RPMI7951 (cell line): ENCODE results near the gene CSRP1. TPM values are rescaled to one million over a fixed set of nuclear protein-coding genes. Genes with fewer than 3 reads are reported as not detected.
"Not testable (repeated sequence)": the region's sequence is repeated elsewhere in the genome, so short reads cannot be mapped to it uniquely, and the experiment has no call there.

Experiments used
- DNase-seq: peaks from one replicate; pipeline ENCODE4 v3.0.0-alpha.2; 2012; ENCODE audit warnings: low read depth
- total RNA-seq: library from RNA; depleted of rRNA; stranded (reverse); fragments of >200 nt; shearing (Covaris generic); gene quantifications from 2 replicates; pipeline ENCODE4 v1.2.3, GENCODE V29; 2014

Gene CSRP1
- total RNA-seq, 1 experiment from 2014 or later = 292 TPM

DNA sequence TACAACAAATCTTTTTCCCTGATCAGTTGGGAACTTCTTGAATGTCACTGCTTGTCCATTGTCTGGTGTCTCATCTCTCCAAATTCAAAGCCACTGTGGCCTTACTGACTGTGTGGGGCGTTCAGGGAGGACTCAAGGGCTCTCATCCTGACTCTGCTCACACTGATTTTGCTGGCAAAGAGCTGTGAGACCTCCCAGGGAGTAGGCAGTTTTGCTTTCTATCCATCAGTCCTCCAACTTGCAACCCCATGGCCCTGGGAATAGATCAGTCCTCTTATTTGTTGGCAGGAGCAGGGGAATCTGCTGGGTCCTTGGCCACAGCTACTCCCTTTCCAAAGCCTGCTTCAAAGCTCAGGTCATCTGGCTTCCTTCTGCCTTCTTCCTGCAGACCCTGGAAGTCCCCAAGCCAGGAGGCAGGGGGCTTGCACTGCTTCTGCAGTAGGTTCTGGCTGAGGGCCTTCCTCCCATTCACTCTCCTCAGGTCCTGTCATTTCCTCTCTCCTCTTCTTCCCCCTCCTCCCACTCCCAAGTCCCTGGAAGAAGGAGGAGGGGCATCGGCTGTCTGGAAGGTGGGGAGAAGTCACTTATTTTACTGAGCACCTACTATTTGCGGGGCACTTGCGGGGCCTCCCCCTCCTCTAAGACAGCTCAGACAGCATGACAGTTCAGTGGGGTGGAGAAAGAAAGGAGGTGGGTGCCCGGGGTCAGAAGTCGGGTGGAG is 31.1 kb upstream of the CSRP1 start:
- peak; percentile 46 for DNase-seq

DNA sequence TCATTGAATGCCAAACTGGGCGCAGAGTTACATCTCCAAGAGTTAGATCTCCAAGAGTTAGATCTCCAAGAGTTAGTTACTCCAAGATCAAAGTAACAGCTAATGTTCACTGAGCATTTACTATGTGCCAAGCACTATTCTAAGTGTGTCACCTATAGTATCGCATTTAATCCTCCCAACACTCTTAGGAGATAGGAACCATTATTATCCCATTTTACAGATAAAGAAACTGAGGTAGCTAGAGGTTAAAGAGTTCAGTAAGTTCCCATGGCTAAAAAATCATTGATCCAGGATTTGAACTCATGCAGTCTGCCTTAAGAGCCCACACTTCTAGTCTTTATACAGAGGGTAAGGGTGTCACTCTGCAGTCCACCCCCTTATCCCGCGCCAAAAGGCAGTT is 30.5 kb upstream of the CSRP1 start:
- no peak for DNase-seq

DNA sequence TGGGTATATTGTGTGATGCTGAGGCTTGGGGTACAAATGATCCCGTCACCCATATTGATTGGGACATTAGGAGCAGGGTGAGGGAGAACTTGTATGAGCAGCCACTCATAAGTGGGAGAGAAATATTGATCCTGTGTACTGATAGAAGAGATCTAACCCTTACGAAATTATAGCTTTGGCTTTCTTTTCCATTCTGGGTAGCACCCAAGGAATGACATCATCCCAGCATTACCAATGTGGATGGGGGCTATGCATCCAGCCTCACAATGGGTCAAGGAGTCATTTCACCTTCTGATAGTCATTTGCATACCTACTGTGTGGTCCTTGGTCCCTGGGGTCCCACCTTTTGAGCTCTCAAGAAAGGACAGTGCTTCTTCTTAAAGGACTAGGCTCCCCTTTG is 30.1 kb upstream of the CSRP1 start:
- no peak for DNase-seq

DNA sequence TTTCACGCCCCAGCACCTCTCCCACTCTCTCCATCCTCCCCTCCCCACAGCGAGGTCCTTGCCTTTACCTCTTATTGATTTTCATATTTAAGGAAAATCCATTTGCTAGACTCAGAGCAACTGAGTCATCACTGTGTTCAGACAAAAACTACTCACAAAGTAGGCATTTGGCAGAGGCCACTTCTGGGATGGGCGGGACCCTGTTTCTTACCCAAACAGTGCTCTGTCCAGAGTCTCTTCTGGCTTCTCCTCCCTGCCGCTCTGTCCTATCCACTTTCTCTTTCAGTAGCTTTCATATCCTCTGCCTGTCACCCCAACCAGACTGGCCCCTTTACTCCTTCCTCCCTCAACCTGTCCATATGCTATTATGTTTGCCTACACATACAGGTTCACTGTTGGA is 29.6 kb upstream of the CSRP1 start:
- DNase-seq = peak; percentile 86

DNA sequence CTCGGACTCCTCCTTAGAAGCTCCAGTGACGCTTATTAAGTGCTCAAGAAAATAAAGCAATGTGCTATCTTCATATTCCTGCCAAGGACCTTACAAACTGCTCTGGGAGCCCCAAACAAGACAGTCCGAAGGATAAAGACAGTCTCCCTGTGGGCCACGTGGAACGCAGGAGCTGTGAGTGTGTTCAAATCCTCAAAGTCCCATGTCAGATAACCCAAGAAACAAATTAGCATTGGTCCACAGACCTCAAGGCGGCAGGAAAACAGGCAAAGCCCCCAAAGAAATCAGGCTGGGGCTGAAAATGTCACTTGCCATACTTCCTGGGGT is 29.0 kb upstream of the CSRP1 start:
- no peak for DNase-seq

DNA sequence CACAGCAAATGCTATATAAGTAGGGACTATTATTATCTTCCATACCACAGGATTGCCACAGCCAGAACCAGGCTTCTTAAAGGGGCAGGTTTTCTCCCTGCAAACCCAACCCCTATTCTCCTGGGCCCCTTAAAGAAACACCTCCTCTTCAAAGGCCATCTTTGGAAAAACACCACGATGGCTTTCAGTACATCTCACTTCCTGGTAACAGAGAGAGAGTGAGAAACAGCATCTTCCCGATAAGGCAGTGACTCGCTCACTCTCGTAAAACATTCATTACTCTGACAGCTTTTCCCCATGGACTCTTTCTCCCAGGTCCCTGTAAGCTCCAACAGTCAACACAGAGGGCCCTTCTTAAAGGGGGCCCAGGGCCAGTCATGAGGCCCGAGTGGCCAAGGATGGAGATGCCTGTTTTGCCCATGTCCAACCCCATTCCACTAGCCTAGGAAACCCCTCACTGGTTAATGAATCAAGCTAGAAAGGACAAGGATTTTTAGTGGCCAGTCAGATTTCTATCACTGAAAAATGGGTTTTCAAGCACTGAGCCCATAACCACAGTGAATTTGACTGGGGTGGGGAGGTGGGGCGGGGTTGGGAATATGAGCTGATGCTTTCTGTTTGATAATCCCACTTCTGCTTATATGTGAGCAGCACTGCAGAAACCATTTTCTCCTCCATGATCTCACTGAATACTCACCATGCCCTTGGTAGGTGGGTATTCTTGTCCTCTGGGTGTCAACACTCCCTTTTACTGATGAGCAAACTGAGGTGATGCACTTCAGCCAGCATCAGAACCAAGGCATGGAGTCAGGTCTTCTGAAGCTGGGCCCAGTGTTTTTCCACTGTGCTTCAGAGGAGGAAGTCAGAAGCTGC is 28.4 kb upstream of the CSRP1 start:
- peak; percentile 71 for DNase-seq

DNA sequence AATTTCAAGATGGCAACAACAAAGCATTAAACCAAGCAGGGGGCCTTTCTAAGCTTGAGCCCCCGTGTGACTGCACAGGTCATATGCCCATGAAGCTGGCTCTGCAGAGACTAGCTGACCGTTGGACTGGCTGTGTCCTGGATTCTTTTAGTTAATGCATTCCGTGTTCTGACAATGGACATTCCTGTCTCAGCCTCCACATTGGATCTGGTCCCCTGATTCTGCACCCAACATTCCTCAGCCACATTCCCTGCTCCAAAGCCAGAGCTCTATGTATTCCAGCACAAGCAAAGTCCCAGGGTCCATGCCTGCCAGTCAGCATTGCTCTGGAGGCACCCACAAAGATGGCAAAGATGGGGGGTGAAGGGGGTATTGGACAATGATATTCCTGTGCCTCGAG is 26.9 kb upstream of the CSRP1 start:
- DNase-seq = no peak

DNA sequence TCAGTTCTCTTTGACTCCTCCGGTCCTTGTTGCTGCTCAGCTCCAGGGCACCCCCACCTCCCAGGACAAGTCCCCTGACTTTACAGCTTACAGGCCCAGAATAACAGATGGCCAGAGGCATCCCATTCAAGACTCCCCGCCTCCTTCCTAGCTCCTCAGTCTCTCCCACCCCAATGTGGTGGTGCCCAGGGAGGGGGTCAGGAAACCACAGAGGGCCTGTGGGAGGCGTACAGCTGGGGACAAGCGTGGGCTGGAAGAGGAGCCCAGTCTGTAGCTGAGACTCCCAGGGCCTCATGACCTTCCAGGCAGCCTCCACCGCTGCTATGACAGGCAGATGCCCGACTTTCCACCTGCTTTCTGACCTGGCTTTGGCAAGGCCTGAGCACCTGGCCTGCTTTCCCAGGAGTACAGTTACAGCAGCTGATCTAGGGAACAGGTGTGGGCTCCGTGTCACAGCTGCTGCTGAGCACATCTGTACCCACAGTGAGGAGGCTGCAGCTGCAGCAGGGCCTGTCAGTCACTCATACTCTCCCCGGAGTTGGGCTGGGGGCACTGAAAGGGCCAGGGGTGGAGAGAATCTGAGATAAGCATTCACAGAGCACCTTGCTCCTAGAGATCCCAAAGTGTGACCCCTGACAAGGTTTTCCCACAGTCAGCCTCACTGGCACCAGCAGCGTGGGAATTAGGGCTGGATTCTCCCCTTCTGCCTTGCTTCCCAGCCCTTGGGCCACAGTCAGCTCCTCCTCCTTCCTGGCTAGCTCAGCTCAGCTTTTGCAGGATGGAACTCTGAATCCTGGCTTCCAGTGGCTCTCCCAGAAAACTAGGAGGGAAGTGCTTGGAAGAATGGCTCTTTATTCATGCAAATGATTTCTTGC is 24.9 kb upstream of the CSRP1 start:
- DNase-seq = peak; percentile 57

DNA sequence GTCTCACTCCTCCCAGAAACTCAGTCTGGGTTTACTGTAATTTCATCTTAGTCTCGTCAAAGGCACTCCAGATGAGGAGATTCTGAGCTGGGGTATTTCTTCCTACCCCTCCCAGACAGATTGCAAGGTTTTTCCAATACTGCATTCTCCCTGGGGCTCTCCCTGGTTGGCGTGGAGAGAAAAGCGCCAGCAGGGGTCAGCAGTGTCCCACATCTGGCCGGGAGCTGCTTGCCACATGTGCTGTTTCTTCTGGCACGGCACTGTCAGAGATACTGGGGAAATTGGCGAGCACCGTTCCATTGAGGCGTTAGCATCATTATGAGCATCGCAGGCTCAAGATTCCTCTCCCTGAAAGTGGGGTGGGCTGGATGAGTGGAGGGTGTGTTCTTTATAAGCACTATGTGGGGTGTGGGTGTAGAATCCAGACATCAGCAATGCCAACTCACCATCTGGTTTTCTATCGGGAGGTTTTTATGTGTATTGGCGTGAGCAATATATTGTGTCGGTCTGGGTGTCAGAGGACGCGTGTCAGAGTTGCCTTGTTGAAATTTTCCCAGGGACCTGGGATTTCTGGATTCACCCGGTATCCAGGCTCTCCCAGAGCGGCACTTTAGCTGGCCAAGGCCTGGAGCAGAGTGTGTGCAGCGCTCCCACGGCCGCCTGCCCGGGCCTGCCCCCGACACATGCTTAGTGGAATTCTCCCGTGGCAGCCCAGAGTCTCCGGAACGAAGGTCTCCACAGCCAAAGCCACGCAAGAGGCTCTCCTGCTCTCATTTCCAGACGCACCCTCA is 24.0 kb upstream of the CSRP1 start:
- peak; percentile 80 for DNase-seq

DNA sequence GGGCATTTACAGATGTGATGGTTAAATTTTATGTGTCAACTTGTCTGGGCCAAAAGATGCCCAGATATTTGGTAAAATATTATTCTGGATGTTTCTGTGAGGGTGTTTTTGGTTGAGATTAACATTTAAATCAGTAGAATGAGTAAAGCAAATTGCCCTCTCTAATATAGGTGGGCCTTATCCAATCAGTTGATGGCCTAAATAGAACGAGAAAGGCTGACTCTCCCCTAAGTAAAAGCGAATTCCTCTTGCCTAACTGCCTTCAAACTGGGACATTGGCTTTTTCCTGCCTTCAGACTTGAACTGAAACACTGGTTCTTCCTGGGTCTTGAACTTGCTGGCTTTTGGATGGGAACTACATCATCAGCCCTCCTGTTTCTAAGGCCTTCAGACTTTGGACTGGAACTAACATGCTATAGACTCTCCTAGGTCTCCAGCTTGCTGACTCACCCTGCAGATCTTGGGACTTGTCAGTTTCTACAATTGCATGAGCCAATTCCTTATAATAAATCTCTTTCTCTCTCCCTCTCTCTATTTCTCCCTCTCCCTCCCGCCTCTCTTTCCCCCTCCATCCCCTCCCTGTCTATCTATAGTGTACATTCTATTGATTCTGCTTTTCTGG is 21.8 kb upstream of the CSRP1 start:
- peak; percentile 35 for DNase-seq

DNA sequence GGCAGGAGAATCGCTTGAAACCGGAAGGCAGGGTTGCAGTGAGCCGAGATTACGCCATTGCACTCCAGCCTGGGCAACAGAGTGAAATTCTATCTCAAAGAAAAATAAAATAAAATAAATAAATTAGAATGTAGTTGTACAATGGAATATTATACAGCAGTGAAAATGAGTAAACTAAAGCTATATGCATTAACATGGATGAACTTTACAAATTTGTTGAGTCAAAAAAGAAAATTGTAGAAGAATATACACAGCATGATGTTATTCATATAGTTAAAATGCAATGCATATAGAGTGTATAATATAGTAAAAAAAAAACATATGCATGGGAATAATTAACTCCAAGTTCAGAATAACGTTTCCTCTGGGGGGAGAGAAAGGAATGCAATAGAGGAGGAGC is 21.0 kb upstream of the CSRP1 start:
- no peak for DNase-seq

DNA sequence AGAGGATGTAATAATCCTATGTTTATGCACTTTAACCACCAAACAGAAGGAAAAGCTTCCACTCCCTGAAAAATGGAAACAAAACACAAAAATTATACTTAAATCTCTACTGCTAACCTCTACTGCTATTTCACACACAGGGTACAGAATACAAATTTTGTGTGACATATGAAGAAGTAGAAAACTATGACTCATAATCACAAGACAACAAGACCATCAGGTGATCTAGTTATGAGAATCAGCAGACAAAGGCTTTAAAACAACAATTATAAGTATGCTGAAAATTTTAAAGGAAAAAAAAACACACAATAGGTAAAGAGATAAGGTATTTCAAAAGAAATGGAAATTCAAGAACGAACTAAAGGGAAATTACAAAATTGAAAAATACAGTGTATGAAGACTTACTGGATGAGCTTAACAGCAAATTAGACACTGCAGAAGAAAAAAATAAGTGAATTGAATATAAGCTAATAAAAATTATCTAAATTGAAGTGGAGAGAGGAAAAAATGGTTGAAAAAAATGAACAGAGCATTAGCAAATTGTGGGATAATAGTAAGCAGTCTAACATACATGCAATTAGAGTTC is 18.4 kb upstream of the CSRP1 start:
- DNase-seq = no peak

DNA sequence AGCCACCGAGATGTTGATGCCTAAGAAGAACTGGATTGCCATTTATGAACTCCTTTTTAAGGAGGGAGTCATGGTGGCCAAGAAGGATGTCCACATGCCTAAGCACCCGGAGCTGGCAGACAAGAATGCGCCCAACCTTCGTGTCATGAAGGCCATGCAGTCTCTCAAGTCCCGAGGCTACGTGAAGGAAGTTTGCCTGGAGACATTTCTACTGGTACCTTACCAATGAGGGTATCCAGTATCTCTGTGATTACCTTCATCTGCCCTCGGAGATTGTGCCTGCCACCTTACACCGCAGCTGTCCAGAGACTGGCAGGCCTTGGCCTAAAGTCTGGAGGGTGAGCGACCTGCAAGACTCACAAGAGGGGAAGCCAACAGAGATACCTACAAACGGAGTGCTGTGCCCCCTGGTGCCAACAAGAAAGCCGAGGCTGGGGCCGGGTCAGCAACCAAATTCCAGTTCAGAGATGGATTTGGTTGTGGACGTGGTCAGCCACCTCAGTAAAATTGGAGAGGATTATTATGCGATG is 13.2 kb upstream of the CSRP1 start:
- DNase-seq = not testable (repeated sequence)

DNA sequence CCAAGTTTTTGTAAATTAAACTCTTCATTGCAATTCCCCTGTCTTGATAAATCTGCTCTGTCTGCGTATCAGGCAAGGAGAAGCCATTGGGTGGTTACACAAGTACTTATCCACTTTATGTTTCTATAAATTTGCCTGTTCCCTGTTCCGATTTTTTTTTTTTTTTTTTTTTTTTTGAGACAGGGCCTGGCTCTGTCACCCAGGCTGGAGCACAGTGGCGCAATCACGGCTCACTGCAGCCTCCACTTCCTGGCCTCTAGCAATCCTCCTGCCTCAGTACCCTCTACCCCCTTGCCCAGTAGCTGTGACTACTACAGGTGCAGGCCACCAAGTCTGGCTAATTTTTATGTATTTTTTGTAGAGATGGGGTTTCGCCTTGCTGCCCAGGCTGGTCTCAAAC is 11.1 kb upstream of the CSRP1 start:
- DNase-seq = no peak

DNA sequence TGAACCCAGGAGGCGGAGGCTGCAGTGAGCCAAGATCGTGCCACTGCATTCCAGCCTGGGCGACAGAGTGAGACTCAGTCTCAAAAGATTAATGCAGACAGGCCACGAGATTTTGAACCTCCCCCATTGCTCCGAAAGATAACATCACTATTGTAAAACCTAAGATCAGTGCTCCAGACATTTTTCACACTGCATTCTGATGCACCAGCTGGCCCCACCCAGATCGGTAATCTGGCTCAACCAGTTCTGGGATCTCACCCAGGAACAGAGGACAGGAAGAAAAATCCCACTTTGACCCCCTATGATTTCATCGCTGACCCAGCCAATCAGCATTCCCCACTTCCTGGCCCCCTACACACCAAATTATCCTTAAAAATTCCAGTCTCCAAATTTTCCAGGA is 10.7 kb upstream of the CSRP1 start:
- DNase-seq = no peak

DNA sequence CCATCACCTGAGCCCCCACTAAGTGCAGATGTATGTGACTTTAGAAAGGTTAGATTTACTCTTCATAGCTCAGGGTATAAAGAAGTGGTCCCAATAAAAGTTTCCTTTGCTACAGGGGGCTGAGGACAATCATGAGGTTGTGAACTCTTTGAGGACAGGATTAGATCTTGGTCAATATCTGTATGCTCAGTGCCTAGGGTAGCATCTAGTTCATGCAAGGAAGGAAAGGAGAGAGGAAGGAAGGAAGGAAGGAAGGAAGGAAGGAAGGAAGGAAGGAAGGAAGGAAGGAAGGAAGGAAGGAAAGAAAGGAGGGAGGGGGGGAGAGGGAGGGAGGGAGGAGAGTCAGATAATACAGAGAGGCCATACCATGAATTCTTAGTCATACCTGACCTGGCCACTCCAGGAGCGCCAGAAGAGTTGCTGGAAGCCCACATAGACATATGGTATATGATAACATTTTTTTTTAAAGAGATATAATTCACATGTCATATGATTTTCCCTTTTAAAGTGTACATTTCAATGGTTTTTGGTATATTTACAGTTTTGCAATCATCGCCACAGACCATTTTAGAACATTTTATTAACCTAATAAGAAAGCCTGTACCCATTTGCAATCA is 9.7 kb upstream of the CSRP1 start:
- no peak for DNase-seq

DNA sequence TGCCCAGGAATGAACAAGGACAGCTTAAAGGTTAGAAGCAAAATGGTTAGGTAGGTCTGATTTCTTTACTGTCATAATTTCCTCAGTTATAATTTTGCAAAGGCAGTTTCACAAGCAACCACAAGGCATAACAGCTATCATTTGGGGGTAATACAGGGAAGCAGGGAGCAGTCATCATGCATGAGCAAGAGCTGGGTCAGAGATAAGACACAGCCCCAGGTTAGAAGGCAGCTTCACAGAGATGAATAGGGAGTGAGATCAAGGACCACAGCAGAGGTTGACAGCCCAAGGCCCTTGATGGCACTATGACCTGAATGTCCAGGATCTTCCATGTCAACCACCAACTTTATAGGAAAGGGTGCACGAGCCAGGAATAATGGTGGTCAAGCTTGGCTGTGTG is 9.0 kb upstream of the CSRP1 start:
- no peak for DNase-seq

DNA sequence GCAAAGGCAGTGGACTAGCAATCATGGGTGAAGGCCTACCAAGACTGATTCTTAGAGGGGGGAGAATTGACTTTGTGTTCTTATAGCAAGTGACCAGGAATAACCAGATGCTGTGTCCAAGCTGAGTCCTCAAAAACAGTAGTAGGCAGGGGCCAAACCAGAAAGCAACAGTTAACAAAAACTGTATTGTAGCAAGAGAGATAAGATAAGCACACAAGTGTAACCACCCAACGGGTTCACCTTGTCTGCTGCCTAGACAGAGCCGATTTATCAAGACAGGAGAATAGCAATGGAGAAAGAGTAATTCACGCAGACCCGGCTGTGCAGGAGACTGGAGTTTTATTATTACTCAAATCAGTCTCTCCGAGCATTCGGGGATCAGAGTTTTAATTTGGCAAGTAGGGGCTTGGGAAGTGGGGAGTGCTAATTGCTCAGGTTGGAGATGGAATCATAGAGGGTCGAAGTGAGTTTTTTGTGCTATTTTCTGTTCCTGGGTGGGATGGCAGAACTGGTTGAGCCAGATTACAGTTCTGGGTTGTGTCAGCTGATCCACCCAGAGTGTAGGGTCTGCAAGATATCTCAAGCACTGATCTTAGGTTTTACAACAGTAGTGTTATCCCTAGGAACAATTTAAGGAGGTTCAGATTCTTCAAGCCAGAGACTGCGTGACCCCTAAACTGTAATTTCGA is 8.3 kb upstream of the CSRP1 start:
- no peak for DNase-seq

DNA sequence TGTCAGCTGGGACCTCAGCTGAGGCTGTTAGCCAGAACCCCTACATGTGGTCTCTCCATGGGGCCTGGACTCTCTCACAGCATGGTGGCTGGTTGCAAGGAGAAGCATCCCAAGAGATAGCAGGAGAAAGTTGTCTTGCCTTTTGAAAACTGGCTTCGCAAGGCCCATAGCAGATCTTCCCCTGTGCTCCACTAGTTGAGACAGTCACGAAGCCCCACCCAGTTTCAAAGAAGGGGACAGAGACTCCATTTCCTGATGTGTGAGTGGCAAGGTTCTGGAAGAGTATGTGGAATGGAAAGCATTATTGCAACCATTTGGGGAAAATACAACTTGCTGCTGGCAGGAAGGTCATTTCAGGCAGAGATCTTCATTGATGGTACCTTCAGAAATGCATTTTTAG is 7.5 kb upstream of the CSRP1 start:
- no peak for DNase-seq
